GM20000 (cell line): ENCODE data around the gene CD5L.

ENCODE experiments used
- DNase-seq: peaks from one replicate; pipeline ENCODE4 v3.0.0; 2012; ENCODE audit warnings: low spot score
- TF ChIP-seq, protein P1 (sequence below): IDR thresholded peaks from 2 replicates; pipeline ENCODE4 v1.5.1; 2012; ENCODE audit warnings: mild to moderate bottlenecking, control low read depth; ENCODE audit errors: extremely low read depth, missing control alignments

CD5L gene

DNA sequence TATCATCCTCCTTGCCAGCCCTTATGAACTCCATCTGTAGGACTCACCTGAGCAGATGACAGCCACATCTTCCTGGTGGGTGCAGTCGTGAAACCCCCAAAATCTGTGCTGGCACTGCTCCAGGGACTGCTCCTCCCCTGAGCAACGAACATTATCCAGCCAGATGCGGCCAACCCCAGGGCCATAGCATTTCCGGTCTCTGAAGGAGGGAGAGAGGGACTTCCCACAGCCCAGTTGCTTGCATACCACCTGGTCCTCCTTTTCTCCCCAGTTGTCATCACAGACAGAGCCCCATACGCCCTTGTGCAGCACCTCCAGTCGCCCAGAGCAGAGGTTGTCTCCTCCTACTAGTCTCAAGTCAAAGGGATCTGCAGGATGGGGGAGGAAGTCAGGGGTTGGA, 8.5 kb downstream of the CD5L start:
- TF ChIP-seq, protein P1, sequence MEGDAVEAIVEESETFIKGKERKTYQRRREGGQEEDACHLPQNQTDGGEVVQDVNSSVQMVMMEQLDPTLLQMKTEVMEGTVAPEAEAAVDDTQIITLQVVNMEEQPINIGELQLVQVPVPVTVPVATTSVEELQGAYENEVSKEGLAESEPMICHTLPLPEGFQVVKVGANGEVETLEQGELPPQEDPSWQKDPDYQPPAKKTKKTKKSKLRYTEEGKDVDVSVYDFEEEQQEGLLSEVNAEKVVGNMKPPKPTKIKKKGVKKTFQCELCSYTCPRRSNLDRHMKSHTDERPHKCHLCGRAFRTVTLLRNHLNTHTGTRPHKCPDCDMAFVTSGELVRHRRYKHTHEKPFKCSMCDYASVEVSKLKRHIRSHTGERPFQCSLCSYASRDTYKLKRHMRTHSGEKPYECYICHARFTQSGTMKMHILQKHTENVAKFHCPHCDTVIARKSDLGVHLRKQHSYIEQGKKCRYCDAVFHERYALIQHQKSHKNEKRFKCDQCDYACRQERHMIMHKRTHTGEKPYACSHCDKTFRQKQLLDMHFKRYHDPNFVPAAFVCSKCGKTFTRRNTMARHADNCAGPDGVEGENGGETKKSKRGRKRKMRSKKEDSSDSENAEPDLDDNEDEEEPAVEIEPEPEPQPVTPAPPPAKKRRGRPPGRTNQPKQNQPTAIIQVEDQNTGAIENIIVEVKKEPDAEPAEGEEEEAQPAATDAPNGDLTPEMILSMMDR = no peak
- DNase-seq = no peak

DNA sequence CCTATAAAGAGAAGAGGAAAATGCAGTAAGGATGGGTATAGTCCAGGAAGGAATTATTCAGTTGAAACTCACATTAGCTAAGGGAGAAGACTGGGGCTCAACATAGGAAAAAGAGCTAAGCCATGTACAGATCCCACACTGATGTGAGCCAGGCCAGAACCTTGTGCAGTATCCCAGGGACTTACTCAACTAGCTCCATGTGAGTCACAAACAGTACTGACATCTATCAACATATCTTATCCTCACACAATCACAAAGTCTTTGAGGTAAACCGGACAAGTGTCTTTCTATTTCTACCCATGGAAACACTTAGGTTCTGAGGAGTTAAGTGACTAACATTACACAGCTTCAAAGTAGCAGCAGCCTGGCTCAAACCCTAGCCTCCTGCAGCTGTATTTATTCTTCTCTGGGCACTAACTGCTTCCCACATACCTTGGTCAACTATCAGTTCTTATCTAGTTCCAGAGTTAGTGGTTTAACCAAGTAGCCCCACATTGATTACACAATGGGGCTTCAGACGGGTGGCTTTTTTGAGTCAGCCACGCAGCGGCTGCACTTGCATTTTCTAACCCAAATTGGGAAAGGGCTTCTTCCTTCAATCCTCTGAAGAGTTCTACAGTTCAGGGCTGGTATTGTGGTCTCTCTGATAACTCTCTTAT, 9.5 kb downstream of the CD5L start:
- no peak for DNase-seq
- TF ChIP-seq, protein P1 = no peak

DNA sequence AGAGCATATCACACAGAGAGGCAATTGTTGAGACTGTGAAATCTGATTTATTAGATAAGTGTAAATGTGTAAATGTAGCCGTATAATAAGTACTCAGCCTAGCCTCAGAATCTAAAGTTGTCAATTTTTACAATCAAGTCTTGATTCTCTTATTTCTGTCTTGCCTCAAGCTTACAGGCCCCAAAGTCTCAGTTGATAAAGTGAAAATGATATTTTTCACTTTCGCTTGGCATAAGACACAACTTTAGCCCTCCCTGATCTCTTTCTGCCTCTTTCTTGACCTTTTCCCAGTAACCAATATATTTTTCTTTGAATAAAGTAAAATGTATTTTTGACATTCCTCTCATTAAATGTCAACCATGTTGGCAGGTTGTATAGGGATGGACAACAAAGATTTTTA, 10.7 kb downstream of the CD5L start:
- TF ChIP-seq, protein P1 = no peak
- DNase-seq = no peak

DNA sequence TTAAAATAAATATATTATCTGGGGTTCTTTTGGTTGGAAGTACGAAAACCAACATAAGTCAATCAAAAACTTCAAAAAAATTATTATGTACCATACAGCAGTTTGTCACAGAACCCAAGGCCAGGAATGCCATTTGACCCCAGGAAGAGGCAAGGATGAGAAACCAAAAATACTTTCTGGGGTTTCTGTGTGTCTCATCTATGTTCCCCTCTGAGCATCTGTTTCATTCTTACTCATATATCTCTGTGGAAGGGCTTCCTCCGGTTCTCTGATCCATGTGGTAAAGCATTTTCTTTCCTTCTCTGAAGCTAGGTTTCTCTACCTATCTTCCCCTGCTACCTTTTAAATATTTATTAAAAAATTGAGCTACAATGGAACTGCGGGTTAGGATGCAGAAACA, 11.9 kb downstream of the CD5L start:
- TF ChIP-seq, protein P1 = no peak
- peak; percentile 39 for DNase-seq

DNA sequence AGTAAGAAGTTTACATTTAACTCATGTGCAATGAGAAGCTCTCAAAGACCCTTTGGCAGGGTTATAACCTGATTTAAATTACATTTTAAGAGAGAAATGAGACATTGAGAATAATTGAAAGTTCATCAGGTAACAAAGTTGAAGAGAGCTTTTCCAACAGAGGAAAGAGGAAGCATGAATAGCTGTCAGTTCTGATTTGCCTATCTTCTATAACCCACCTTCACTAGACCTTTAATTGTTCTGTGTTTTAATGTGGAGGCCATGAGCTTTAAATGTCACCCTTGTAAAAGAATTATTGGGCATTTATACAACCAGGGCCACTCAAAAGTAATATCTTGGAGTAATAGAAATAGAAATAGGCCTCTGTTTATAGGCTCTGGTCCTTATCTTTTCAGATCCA, 12.4 kb downstream of the CD5L start:
- TF ChIP-seq, protein P1 = no peak
- DNase-seq = no peak

DNA sequence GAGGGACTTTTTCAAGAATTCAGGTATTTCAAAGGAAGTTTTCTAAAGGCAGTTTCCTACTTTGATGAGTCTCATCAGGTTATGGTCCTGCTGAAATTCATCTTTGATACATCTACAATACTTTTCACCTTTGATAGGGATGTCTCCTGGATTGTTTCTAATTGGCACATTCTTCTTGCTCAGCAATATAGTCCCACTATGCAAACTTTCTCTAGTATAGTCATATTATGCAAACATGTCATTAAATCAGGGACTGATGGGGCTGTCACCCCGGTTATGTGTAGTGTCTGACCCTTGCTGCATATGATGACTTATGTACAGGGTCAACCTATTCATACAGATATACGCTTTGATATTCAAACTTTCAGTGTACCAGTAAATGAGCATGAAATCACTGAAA, 21.3 kb downstream of the CD5L start:
- TF ChIP-seq, protein P1 = no peak
- DNase-seq = no peak

DNA sequence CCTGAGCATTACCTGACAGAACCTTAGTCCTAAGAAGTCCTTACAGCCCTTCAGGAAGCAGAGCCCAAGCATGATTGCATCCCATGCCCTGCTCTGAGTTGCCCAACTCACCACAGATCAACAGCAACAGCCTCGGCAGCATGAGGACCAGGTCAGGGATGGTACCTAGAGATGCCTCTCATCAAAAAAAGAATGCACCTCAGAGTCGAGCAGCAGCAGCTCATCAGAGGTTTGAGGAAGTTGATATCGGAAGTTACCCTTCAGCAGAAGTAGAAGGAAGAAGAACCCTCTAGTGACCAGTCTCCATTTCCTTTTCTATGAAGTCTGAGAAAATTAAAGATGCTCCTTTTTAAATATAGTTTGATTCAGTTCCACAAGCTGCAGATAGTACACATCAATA, 21.7 kb downstream of the CD5L start, which contains the start of gene FCRL1:
Gene FCRL1 (minus strand): TSS at position 225 of the 400 bp plus-strand sequence. CDS start 83 bp downstream, at position 142.
- TF ChIP-seq, protein P1 = no peak
- DNase-seq = no peak
